ENCODE data around the gene TRABD2B.

DNA sequence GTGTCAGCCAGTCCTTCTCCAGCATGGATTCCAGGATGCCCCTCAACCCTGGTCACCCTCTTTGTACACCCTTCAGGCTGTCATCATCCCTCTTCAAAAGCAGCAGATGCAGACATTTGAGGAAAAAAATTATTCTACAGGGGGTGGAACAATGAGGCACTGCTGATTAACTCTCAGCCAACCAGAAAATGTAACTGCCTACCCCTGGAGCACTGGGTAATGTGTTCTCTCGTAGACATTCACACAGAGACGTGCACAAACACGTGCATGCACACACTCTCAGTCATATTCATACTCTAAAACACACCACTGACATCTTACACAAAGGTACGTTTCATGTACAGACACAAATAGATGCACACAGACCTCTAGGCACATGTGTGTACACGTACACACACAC, 175.4 kb downstream of the TRABD2B start:
- TF ChIP-seq, protein P1, sequence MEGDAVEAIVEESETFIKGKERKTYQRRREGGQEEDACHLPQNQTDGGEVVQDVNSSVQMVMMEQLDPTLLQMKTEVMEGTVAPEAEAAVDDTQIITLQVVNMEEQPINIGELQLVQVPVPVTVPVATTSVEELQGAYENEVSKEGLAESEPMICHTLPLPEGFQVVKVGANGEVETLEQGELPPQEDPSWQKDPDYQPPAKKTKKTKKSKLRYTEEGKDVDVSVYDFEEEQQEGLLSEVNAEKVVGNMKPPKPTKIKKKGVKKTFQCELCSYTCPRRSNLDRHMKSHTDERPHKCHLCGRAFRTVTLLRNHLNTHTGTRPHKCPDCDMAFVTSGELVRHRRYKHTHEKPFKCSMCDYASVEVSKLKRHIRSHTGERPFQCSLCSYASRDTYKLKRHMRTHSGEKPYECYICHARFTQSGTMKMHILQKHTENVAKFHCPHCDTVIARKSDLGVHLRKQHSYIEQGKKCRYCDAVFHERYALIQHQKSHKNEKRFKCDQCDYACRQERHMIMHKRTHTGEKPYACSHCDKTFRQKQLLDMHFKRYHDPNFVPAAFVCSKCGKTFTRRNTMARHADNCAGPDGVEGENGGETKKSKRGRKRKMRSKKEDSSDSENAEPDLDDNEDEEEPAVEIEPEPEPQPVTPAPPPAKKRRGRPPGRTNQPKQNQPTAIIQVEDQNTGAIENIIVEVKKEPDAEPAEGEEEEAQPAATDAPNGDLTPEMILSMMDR (IDR thresholded peaks at IDR 0.05; ENCODE audit: insufficient read depth, low read depth, low read length), result no peak
- no peak for TF ChIP-seq EZH2 (IDR thresholded peaks at IDR 0.05; ENCODE audit: insufficient read depth, low read length)
